HG03571 (cell line): ENCODE results near the gene CPSF2.
"Not testable (repeated sequence)": the region's sequence is repeated elsewhere in the genome, so short reads cannot be mapped to it uniquely, and the experiment has no call there.

Source experiments
- ATAC-seq: cut with Tn5 transposase; IDR thresholded peaks from one replicate; pipeline ENCODE4 v1.9.1; 2021; ENCODE audit not compliant: unreplicated experiment

CPSF2 gene

DNA sequence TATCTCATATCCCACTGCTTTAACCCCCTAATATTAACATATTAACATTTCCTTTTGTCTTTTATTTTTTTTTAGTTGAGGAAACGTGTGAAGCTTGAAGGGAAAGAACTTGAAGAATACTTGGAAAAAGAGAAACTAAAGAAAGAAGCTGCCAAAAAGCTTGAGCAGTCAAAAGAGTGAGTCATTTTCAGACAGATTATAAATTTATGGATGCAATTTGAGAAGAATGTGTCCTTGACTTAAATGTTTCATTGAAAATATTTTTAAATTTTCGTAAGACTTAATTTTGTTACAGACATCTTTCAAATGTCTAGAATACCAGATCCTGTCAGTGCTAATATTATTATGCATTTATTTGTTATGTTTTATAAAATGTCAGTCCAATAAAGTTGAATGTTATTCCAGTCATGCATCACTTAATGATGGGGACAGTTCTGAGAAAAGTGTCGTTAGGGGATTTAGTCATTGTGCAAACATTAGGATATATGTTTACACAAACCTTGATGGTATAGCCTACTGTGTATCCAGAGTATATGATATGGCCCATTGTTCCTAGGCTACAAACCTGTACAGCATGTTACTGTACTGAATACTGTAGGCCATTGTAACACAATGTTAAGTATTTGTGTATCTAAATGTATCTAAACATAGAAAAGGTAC lies 32.6 kb downstream of the CPSF2 start:
- ATAC-seq, result no peak

DNA sequence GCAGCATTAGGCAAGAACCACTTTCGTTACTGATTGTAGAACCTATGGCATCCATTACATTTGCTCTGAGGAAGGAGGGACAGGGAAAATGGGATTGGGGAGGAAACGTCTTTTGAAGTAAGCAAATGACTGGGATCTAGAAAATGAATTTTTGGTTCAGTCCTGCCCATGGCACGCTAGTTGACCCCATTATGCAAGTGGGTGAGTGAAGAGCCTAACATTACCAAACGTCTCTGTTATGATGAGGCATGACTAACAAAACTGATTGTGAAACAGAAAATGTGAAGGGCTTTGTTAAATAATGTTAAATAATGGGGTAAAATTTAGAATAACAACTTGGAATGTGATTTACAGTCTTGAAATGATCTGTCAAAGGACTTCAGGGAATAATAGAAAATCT lies 38.9 kb downstream of the CPSF2 start:
- no peak for ATAC-seq

DNA sequence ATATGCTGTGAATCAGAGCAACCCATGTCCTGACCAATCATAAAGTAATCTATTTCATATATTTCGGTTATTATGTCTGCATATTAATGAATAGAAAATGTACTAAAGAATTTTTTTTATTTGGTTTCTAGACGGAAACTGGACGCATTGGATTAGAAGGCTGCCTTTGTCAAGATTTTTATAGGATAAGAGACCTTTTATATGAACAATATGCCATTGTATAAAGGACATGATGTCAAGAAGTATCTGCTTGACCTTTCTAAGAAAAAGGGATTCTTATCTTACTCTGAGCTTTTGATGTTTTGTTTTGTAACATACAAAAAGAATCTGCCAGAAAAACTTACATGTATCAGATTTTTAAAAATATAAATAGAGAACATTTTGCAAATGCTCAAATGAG lies 39.8 kb downstream of the CPSF2 start:
- no peak for ATAC-seq

DNA sequence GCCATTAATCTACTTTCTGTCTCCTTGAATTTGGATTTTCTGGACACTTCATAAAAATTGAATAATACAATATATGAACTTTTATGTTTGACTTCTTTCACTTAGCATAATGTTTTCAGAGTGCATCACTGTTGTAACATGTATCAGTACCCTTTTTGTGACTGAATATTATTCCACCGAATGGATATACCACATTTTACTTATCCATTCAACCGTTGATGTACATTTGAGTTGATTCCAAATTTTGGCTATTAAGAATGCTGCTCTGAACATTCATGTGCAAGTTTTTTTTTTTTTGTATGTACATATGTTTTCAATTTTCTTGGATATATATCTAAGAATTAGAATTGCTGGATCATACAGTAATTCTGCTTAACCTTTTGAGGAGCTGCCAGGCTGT lies 43.2 kb downstream of the CPSF2 start:
- ATAC-seq, result no peak

DNA sequence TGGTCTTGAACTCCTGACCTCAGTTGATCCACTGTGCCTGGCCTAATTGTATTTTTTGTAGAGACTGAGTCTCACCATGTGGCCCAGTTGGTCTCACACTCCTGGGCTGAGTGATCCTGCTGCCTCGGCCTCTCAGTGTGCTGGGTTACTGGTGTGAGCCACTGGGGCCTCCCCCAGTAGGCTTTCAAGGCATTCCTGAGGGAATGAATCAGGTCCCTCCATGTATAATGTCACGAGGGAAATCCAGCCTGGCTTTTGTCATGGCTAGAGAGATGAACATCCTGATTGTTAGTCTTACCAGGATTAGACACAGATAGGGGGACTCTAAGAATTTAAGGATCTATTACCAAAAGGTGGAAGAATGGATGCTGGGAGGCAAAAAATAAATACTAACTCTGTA lies 51.9 kb downstream of the CPSF2 start:
- no peak for ATAC-seq

DNA sequence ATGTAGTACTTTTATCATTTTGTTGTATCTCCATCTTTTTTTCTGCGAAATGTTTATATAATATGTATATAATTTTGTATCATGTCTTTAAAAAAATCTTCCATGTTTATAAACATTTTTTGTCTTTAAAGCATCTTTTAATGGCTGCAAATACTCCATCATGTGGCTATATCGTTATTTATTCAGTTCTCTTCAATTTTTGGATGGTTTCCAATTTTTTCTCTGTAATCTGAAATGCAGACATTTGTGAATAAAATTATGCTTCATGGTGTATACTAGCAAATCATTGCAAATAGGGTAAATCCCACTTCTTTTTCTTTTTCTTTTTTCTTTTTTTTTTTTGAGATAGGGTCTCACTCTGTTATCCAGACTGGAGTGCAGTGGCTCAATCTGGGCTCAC lies 54.0 kb downstream of the CPSF2 start:
- no peak for ATAC-seq

DNA sequence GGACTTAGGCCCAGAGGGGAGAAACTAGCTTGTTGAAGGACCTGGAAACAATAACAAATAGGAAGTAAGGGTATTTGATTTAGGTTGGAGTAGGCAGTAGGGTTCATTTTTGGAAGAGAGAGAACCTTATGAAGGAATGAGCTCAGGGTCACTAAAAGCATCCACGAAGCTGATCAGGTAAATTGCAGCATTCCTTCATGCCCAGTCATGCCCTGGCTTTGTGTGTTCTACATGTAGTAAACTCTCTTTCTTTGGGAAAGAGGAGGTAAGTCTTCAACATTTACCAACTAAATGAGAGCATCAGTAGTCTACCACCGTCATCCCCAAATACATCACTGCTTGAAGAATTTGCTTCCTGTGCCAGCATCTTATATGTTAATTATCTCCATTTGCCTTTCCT lies 54.7 kb downstream of the CPSF2 start:
- no peak for ATAC-seq

DNA sequence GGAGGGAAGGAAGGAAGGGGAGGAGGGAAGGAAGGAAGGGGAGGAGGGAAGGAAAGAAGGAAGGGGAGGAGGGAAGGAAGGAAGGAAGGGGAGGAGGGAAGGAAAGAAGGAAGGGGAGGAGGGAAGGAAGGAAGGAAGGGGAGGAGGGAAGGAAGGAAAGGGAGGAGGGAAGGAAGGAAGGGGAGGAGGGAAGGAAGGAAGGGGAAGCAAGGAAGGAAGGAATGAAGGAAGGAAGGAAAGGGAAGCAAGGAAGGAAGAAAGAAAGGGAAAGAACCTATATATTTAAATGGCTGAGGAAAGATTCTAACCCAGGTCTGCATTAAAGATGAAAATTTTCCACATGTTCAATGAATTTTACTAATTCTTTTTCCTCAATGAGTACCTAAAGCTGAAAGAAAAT lies 57.4 kb downstream of the CPSF2 start:
- ATAC-seq, result not testable (repeated sequence)

DNA sequence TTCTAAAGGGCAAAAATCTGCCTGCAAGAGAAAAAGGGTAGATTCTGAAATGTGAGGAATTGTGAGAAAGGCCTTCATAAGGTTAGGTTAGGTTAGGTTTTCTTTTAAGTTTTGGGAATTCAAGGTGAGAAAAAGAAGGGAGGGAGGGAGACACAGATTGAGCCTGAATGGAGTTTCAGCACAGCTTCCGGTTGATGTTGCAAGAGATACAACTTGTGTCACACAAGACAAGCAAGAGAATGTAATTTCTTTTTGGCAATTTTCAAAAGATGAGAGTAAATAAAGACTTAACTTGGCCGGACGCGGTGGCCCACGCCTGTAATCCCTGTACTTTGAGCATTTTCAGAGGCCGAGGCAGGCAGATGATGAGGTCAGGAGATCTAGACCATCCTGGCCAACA lies 63.8 kb downstream of the CPSF2 start:
- ATAC-seq, result no peak

DNA sequence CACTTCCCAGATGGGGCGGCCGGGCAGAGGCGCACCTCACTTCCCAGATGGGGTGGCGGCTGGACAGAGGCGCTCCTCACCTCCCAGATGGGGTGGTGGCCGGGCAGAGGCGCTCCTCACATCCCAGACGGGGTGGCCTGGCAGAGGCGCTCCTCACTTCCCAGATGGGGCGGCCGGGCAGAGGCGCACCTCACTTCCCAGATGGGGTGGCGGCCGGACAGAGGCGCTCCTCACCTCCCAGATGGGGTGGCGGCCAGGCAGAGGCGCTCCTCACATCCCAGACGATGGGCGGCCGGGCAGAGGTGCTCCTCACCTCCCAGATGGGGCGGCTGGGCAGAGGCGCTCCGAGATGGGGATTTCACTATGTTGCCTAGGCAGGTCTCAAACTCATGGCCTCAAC lies 65.8 kb downstream of the CPSF2 start:
- not testable (repeated sequence) for ATAC-seq

DNA sequence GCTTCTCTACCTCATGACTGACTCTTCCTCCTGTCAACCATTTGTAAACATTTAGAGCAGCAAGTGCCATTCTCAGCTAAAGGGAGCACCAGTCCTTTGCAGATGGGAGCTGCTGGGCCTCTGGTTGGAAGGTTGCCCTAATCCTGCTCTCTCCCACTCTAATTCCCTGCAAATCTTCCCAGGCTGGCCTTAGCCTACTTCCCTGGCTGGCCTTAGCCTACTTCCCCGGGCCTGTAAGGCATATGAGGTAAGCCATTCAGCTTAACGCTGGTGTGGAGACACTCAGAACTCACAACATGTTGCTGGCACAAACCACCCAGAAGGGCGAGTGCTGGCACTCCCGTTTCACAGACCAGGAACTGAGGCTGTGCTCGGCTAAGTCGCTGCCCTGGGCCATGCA lies 69.0 kb downstream of the CPSF2 start:
- no peak for ATAC-seq

DNA sequence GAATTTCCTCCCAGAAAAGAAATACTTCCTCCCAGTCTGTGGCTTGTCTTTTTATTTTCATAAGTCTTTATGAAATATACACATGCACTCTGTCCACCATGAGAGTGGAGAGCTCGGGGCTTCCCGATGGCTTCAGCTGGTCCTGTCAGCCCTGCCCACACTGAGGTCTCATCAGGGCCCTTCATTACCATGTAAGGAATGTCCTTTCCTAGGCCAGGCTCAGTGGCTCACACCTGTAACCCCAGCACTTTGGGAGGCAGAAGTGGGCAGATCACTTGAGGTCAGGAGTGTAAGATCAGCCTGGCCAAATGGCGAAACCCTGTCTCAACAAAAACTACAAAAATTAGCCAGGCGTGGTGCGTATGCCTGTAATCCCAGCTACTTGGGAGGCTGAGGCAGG lies 77.0 kb downstream of the CPSF2 start:
- ATAC-seq, result no peak

DNA sequence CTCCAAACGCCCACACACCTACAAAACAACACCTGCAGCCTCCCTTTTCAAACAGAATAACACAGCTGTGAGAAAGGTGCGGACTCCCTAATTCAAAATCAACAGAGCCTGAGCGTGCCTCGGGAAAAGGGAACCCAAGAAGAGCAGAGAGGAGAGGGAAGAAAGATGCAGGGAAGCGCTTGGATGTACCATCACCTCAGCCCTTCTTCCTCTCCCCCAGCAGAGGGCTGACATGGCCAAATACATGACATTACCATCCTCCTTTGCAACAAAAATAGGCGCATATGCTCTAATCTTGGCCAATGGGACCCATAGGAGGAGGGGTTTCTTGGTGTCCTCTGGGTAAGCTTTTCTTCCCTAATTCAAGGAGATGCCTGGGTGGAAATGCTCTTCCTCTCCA lies 78.0 kb downstream of the CPSF2 start:
- no peak for ATAC-seq

DNA sequence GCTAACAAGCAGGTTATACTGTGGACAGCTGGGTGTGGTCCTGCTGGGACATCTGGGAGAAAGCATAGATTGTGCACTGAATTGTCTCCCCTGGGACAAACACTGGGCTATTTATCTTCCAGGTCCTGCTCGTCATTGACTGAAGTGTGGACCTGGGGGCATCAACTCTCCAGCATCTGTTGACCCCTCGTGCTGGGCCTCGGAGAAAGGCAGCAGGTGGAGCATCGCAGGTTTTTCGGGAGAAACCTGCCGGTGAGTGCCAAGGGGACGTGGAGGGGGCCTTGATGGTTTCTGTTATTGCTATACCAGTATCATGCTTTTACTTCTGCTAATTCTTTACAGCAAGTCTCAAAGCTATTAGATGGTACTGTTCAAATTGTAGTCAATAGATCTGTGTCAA lies 81.3 kb downstream of the CPSF2 start:
- no peak for ATAC-seq

DNA sequence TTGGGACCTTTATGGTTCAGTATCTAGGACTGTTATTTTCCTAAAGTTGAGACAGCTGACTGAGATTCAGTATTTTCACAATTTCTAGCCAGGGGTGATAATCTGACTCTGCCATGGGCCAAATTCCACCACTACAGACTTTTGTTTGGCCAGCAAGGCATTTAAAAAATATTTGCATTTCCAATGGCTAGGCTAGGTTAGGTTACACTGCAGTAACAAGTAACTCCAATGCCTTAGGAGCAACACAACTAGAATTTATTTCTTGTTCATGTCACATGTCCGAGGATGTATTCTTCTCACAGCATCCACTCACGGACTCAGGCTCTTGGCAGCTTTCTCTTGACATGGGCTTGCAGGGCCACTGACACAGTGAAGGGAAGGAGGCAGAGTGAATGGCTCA lies 83.0 kb downstream of the CPSF2 start:
- ATAC-seq, result no peak

DNA sequence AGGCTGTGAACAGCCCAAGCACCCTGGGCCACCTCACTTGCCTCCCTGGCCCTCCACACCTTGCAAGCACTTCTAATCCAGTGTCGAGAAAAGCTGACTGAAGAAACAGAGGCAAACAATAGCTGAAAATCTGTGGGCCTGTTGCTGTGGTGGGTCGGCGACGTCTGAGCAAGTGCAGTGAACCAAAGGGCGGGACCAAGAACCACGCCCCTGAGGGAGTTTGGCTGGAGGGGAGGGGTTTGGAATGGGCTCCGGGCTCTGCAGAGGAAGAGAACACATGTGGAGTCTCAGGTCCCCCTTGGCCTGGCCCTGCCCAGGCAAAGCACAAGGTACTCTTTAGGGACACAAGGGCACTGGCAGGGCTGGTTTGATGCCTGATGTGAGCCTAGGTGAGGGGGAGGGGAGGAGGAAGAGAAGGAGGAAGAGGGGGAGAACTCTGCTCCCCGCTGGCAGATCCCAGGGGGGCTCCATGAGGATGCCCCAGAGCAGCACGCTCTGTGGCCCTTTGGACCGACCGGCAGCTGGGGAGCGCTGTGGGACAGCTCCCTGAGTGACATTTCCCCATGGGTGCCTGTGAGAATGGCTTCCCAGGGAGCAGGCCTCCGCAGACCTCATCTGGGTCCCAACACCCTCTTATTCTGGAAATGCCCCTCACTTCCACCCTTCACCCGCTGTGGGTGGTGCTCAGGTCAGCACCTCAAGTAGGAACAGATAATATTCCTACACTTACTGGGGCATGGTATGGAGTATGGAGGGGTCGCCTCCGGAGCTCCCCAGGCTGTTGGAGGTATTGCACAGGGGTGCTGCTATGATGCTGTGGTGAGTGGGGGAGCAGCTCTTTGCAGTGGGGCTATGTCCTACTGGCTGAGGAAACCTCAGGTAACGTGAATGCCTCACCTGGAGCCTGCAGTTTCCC lies 85.5 kb downstream of the CPSF2 start:
- no peak for ATAC-seq

DNA sequence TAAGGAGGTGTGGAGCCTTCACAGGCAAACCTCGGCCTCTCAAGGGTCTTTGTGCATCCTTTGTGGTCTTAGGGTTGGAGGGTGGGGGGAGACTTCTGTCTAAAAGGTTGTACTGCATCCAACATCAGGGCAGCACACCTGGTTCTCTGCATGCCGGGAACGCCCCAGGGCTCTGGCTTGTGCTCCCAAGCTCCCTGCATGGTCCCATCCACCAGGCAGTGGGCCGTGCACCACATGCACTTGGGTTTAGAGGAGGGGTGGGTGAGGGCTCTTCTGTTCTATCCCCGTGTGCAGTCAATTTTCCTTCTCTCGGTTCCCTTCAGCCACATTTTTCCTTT lies 86.1 kb downstream of the CPSF2 start:
- ATAC-seq, result no peak

DNA sequence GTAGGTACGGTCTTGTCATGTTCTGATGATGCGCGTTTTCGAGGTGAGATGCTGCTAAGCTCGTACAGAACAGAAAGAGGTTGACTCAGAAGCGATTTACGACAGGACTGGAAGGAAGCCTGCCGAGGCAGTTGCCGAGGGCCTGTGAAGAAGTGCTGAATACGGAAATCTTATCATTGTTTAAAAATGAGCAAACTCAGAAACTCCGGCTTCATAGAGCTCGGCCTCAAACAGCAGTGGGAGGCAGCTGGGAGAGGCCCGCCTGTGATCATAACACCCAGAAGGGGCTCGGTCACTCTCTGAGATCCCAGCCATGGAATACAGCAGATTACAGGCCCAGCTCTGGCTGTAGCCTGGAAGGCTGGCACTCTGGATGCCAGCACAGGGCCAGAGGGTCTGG lies 87.4 kb downstream of the CPSF2 start:
- no peak for ATAC-seq

DNA sequence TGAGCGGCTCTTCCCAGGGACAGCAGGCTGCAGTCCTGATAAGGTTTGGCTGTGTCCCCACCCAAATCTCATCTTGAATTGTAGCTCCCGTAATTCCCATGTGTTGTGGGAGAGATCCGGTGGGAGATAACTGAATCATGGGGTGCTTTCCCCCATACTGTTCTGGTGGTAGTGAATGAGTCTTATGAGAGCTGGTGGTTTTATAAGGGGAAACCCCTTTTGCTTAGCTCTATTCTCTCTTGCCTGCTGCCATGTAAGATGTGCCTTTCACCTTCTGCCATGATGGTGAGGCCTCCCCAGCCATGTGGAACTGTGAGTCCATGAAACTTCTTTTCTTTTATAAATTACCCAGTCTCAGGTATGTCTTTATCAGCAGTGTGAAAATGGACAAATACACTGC lies 91.4 kb downstream of the CPSF2 start:
- ATAC-seq, result not testable (repeated sequence)

DNA sequence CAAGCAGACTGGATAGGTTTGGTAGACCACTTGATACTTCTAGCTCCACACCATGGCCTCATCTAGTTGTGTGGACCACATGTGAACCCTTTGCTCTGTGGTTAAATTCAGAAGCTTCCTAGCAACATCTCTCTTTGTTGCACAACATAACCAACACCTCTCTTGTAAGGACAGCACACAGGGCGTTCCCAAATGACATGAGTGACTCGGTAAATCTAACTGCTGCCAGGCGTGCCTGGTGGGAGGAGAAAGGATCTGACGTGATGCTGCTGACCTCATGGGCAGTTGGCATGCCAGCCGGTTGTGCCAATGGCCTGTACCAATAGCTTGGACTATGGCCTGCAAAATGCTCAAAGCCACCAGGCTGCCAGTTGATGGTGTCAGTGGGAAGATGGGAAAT lies 93.8 kb downstream of the CPSF2 start:
- no peak for ATAC-seq

DNA sequence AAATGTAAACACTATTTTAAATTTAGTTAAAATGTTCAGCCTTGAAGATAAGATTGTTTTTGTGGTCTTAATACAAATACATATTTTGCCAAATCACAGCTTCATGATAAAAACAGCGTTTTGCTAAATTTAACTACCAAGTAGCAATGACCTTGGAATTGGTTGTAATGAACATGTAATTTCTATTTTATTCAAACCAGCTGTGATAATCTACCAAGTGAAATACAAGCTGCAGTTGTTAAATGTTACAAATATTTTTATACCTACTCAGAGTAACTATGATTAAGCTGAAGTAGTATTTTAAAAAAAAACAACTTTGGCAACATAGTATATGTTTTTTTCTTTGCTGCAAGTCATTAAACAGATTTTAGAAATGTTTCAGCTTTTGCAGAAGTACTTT lies 96.2 kb downstream of the CPSF2 start:
- no peak for ATAC-seq
